GM12878 (cell line): ENCODE data around the gene UBALD2. TPM values are rescaled to one million over a fixed set of nuclear protein-coding genes. Genes with fewer than 3 reads are reported as not detected.
A peak's percentile ranks its signal among the peaks of the same experiment; 100 is the strongest.

Experiments
- ATF7 ChIP-seq: fragments of 450-650 bp; IDR thresholded peaks from 2 replicates; pipeline ENCODE4 v1.6.1; 2016; ENCODE audit warnings: low read depth, mild to moderate bottlenecking
- CREM ChIP-seq: IDR thresholded peaks from 2 replicates; pipeline ENCODE4 v1.6.1; 2014; ENCODE audit warnings: antibody characterized with exemption, low read depth
- DPF2 ChIP-seq: fragments of 450-650 bp; IDR thresholded peaks from 2 replicates; pipeline ENCODE4 v1.6.1; 2017; ENCODE audit warnings: mild to moderate bottlenecking
- EED ChIP-seq: sonication (generic); IDR thresholded peaks from 2 replicates; pipeline ENCODE4 v1.6.1; 2016; ENCODE audit warnings: antibody characterized with exemption, low read depth
- ESRRA ChIP-seq: IDR thresholded peaks from 2 replicates; pipeline ENCODE4 v1.6.1; 2012; ENCODE audit warnings: mild to moderate bottlenecking, low read length, improper control_type of control experiment
- EZH2 ChIP-seq: IDR thresholded peaks from 2 replicates; pipeline ENCODE4 v1.6.1; 2012; ENCODE audit warnings: low read depth, mild to moderate bottlenecking, control low read depth, inconsistent platforms, low read length, borderline replicate concordance; ENCODE audit not compliant: control insufficient read depth
- FOS ChIP-seq: IDR thresholded peaks from 3 replicates; pipeline ENCODE4 v1.6.1; 2011; ENCODE audit warnings: borderline replicate concordance; ENCODE audit not compliant: insufficient read length; ENCODE audit errors: extremely low read depth
- IRF4 ChIP-seq: IDR thresholded peaks from 2 replicates; pipeline ENCODE4 v1.6.1; 2011; ENCODE audit warnings: low read depth, low read length
- JUNB ChIP-seq: IDR thresholded peaks from 2 replicates; pipeline ENCODE4 v1.6.1; 2016; ENCODE audit warnings: antibody characterized with exemption, mild to moderate bottlenecking
- MYB ChIP-seq: fragments of 150-350 bp; IDR thresholded peaks from 2 replicates; pipeline ENCODE4 v1.6.1; 2014; ENCODE audit warnings: mild to moderate bottlenecking, low read depth, low read length, borderline replicate concordance
- PAX8 ChIP-seq: fragments of 450-650 bp; IDR thresholded peaks from 2 replicates; pipeline ENCODE4 v1.6.1; 2017; ENCODE audit warnings: mild to moderate bottlenecking, moderate library complexity
- RAD51 ChIP-seq: fragments of 450-650 bp; IDR thresholded peaks from 2 replicates; pipeline ENCODE4 v1.6.1; 2016; ENCODE audit warnings: moderate library complexity, mild to moderate bottlenecking, inconsistent platforms
- TAF1 ChIP-seq: IDR thresholded peaks from 2 replicates; pipeline ENCODE4 v1.6.1; 2011; ENCODE audit warnings: mild to moderate bottlenecking, low read depth, low read length, borderline replicate concordance
- TBL1XR1 ChIP-seq: IDR thresholded peaks from 2 replicates; pipeline ENCODE4 v1.6.1; 2012; ENCODE audit warnings: low read depth, low read length, improper control_type of control experiment
- TCF7 ChIP-seq: IDR thresholded peaks from 2 replicates; pipeline ENCODE4 v1.6.1; 2014; ENCODE audit warnings: antibody characterized with exemption, borderline replicate concordance
- WRNIP1 ChIP-seq: IDR thresholded peaks from 2 replicates; pipeline ENCODE4 v1.6.1; 2011; ENCODE audit warnings: low read depth, low read length, improper control_type of control experiment, borderline replicate concordance
- YBX1 ChIP-seq: fragments of 450-650 bp; IDR thresholded peaks from 2 replicates; pipeline ENCODE4 v1.6.1; 2016; ENCODE audit warnings: antibody characterized with exemption
- YY1 ChIP-seq: IDR thresholded peaks from 2 replicates; pipeline ENCODE4 v1.6.1; 2011; ENCODE audit warnings: low read depth, mild to moderate bottlenecking, low read length
- ZNF622 ChIP-seq: fragments of 450-650 bp; IDR thresholded peaks from 2 replicates; pipeline ENCODE4 v1.6.1; 2017; ENCODE audit warnings: mild to moderate bottlenecking, inconsistent platforms
- polyA plus RNA-seq, 11 experiments: library from polyadenylated mRNA; depleted of rRNA in 4 of 11; unstranded in 6 of 11; stranded (reverse) in 5 of 11; fragments of >200 nt; fragmentation: Nextera tagmentation in 4 of 11; fragmentation: Illumina TruSeq in 1 of 11; extraction: Ambion mirVana in 4 of 11; extraction: Trizol in 1 of 11; gene quantifications; 1 replicate in 1 of 11; 2 replicates in 10 of 11; pipeline versions ENCODE4 v1.2.1 to v1.2.3, GENCODE V29; 2011 to 2016; ENCODE audit warnings: inconsistent platforms in 2 of 11, missing spikeins in 2 of 11, low read depth in 1 of 11
- total RNA-seq, 4 experiments: library from RNA; depleted of rRNA in 3 of 4; stranded (reverse); fragments of >200 nt in 3 of 4; fragmentation: Illumina TruSeq in 1 of 4; extraction: Trizol in 1 of 4; gene quantifications; 2 replicates each; pipeline versions ENCODE4 v1.2.1 to v1.2.3, GENCODE V29; 2013 to 2021
- TF ChIP-seq, protein P1 (sequence below): fragments of 450-650 bp; formaldehyde crosslinking; IDR thresholded peaks from 2 replicates; pipeline ENCODE4 v1.4.0; 2020; ENCODE audit warnings: mild to moderate bottlenecking, moderate library complexity
- TF ChIP-seq, protein P2 (sequence below): IDR thresholded peaks from 2 replicates; pipeline ENCODE4 v1.6.1; 2011; ENCODE audit warnings: borderline replicate concordance, low read depth, mild to moderate bottlenecking, moderate library complexity, low read length; ENCODE audit not compliant: insufficient read depth, poor library complexity, severe bottlenecking
- TF ChIP-seq, protein P3 (sequence below): IDR thresholded peaks from 2 replicates; pipeline ENCODE4 v1.6.1; 2011; ENCODE audit warnings: mild to moderate bottlenecking, low read depth, low read length, moderate library complexity; ENCODE audit not compliant: insufficient replicate concordance
- TF ChIP-seq, protein P4 (sequence below): fragments of 450-650 bp; IDR thresholded peaks from 2 replicates; pipeline ENCODE4 v1.6.1; 2016; ENCODE audit warnings: mild to moderate bottlenecking

The UBALD2 gene
- total and polyA plus RNA-seq, 10 of the 15 experiments (the other 5 are each of a cell fraction or from before 2014, with no cell fraction given) = 2.8 to 165 (median 20.6) TPM

DNA sequence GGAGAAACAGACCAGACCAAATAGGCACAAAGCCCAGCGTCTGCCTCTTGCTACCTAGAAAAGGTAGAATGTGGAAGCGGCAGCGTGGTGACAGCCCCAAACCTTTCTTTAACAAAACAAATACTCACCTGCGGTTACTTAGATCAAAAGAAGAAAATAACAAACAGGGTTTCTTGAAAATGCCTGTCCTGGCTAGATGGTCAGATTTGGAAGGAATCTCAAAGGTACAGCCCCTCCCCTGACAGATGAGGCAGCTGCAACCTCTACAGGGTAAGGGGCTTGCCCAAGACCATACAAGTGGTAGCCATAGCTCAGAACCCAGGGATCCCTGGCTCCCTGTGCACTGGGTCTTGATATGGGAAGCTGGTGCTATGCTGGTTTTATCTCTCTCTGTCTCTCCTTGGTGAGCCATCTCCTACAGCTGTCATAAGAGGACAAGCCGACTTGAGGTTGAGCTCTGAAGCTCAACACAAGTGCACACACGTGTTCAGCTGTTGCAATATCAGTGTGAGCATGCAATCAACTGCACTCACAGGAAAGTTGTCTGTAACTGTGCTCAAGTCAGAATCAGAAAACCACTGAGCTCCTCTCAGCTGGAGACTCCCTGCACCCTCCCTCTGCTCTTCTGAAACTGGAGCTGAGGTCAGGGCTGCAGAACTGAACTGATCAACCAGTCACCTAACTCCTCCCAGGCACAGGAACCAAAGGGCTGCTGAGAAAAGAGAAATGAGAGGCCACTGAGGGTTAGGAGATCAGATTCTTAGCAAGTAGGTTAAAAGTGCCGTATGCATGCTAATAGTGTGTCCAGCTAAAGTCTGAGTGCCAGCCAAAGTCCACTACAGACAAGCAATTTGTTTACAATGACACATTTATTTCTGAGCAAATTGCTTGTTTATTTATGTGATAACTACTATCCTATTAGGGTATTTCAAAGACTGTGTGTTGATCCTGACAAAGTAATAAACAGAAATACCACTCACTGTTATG, 18.8 kb upstream of the UBALD2 start (continued):
- TF ChIP-seq, protein P1, sequence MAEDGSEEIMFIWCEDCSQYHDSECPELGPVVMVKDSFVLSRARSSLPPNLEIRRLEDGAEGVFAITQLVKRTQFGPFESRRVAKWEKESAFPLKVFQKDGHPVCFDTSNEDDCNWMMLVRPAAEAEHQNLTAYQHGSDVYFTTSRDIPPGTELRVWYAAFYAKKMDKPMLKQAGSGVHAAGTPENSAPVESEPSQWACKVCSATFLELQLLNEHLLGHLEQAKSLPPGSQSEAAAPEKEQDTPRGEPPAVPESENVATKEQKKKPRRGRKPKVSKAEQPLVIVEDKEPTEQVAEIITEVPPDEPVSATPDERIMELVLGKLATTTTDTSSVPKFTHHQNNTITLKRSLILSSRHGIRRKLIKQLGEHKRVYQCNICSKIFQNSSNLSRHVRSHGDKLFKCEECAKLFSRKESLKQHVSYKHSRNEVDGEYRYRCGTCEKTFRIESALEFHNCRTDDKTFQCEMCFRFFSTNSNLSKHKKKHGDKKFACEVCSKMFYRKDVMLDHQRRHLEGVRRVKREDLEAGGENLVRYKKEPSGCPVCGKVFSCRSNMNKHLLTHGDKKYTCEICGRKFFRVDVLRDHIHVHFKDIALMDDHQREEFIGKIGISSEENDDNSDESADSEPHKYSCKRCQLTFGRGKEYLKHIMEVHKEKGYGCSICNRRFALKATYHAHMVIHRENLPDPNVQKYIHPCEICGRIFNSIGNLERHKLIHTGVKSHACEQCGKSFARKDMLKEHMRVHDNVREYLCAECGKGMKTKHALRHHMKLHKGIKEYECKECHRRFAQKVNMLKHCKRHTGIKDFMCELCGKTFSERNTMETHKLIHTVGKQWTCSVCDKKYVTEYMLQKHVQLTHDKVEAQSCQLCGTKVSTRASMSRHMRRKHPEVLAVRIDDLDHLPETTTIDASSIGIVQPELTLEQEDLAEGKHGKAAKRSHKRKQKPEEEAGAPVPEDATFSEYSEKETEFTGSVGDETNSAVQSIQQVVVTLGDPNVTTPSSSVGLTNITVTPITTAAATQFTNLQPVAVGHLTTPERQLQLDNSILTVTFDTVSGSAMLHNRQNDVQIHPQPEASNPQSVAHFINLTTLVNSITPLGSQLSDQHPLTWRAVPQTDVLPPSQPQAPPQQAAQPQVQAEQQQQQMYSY (CRISPR knock-in tag) = no peak
- TF ChIP-seq YY1 (peak; percentile 46; the same call in 1 of the 2 replicates), ESRRA (no peak), ZNF622 (no peak), EED (peak; percentile 88), TCF7 (no peak), TBL1XR1 (peak; percentile 78), FOS (no peak), ATF7 (peak; percentile 77), RAD51 (no peak), CREM (peak; percentile 77), TAF1 (peak; percentile 81), MYB (no peak), WRNIP1 (0 out of 2 replicates have a peak, but pooled peaks have one; percentile 82), YBX1 (no peak), IRF4 (peak; percentile 87), JUNB (peak; percentile 41), EZH2 (no peak), DPF2 (peak; percentile 78), PAX8 (no peak)
- TF ChIP-seq, protein P2, sequence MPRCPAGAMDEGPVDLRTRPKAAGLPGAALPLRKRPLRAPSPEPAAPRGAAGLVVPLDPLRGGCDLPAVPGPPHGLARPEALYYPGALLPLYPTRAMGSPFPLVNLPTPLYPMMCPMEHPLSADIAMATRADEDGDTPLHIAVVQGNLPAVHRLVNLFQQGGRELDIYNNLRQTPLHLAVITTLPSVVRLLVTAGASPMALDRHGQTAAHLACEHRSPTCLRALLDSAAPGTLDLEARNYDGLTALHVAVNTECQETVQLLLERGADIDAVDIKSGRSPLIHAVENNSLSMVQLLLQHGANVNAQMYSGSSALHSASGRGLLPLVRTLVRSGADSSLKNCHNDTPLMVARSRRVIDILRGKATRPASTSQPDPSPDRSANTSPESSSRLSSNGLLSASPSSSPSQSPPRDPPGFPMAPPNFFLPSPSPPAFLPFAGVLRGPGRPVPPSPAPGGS = no peak
- TF ChIP-seq, protein P3, sequence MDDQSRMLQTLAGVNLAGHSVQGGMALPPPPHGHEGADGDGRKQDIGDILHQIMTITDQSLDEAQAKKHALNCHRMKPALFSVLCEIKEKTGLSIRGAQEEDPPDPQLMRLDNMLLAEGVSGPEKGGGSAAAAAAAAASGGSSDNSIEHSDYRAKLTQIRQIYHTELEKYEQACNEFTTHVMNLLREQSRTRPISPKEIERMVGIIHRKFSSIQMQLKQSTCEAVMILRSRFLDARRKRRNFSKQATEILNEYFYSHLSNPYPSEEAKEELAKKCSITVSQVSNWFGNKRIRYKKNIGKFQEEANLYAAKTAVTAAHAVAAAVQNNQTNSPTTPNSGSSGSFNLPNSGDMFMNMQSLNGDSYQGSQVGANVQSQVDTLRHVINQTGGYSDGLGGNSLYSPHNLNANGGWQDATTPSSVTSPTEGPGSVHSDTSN = peak; percentile 19
- TF ChIP-seq, protein P4, sequence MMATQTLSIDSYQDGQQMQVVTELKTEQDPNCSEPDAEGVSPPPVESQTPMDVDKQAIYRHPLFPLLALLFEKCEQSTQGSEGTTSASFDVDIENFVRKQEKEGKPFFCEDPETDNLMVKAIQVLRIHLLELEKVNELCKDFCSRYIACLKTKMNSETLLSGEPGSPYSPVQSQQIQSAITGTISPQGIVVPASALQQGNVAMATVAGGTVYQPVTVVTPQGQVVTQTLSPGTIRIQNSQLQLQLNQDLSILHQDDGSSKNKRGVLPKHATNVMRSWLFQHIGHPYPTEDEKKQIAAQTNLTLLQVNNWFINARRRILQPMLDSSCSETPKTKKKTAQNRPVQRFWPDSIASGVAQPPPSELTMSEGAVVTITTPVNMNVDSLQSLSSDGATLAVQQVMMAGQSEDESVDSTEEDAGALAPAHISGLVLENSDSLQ = peak; percentile 52
